HK-2 (cell line): ENCODE measurements around the gene SVIL.

Experiments used
- DNase-seq: peaks from one replicate; pipeline ENCODE4 v3.0.0-alpha.2; 2018; ENCODE audit not compliant: unreplicated experiment

Gene SVIL

GRCh38 chr10:29415876-29416275 is 218.9 kb downstream of the SVIL start:
- no peak for DNase-seq

GRCh38 chr10:29414501-29414900 is 220.3 kb downstream of the SVIL start:
- no peak for DNase-seq

GRCh38 chr10:29412485-29412884 is 222.3 kb downstream of the SVIL start:
- DNase-seq = no peak

- no peak for DNase-seq
Measured at GRCh38 chr10:29411666-29412315, 223.0 kb downstream of the SVIL start.

GRCh38 chr10:29409241-29410054 is 225.3 kb downstream of the SVIL start:
- DNase-seq = peak; percentile 63

GRCh38 chr10:29408847-29409240 is 225.9 kb downstream of the SVIL start:
- DNase-seq = no peak
